Activated CD8-positive, alpha-beta memory T cell treated with anti-CD3 and anti-CD28 coated beads, Interleukin-2, amount 50 U/mL, for 24 hours (primary cell): Measurements from ENCODE around the gene PCGF1.
"Not testable (repeated sequence)": the region's sequence is repeated elsewhere in the genome, so short reads cannot be mapped to it uniquely, and the experiment has no call there.

ENCODE experiments used
- DNase-seq: peaks from one replicate; pipeline ENCODE4 v3.0.0-alpha.2; 2020; ENCODE audit errors: extremely low read depth

The PCGF1 gene

GRCh38 chr2:74472086-74472944 is 35.2 kb downstream of the PCGF1 start, which contains the start of gene MRPL53:
Gene MRPL53, minus strand, starts transcription at chr2:74472680. Its CDS starts 20 bp downstream, at chr2:74472660.
- DNase-seq, result peak; percentile 88

GRCh38 chr2:74471332-74472065 is 36.0 kb downstream of the PCGF1 start:
- no peak for DNase-seq

- DNase-seq, result not testable (repeated sequence)
Measured at GRCh38 chr2:74470742-74471141, 36.8 kb downstream of the PCGF1 start.

- no peak for DNase-seq
Measured at GRCh38 chr2:74464406-74464805, 43.1 kb downstream of the PCGF1 start.

GRCh38 chr2:74462786-74463105 is 44.7 kb downstream of the PCGF1 start:
- DNase-seq, result no peak

- no peak for DNase-seq
Measured at GRCh38 chr2:74462054-74462785, 45.3 kb downstream of the PCGF1 start.

- DNase-seq, result no peak
Measured at GRCh38 chr2:74461187-74462053, 46.1 kb downstream of the PCGF1 start.

- DNase-seq, result not testable (repeated sequence)
Measured at GRCh38 chr2:74460187-74460586, 47.3 kb downstream of the PCGF1 start.

GRCh38 chr2:74459503-74460118 is 47.9 kb downstream of the PCGF1 start:
- DNase-seq, result not testable (repeated sequence)

- no peak for DNase-seq
Measured at GRCh38 chr2:74458938-74459363, 48.5 kb downstream of the PCGF1 start.

- peak; percentile 99 for DNase-seq
Measured at GRCh38 chr2:74458132-74458937, 49.2 kb downstream of the PCGF1 start, which contains the start of gene WBP1. Gene WBP1, plus strand, starts transcription at chr2:74458438. Its CDS starts 165 bp downstream, at chr2:74458603.

GRCh38 chr2:74457549-74458131 is 49.9 kb downstream of the PCGF1 start:
- peak; percentile 61 for DNase-seq

GRCh38 chr2:74457129-74457548 is 50.4 kb downstream of the PCGF1 start:
- DNase-seq, result no peak
